ENCODE results near the gene GFRA1.
"Not testable (repeated sequence)": the region's sequence is repeated elsewhere in the genome, so short reads cannot be mapped to it uniquely, and the experiment has no call there.

The GFRA1 gene

DNA sequence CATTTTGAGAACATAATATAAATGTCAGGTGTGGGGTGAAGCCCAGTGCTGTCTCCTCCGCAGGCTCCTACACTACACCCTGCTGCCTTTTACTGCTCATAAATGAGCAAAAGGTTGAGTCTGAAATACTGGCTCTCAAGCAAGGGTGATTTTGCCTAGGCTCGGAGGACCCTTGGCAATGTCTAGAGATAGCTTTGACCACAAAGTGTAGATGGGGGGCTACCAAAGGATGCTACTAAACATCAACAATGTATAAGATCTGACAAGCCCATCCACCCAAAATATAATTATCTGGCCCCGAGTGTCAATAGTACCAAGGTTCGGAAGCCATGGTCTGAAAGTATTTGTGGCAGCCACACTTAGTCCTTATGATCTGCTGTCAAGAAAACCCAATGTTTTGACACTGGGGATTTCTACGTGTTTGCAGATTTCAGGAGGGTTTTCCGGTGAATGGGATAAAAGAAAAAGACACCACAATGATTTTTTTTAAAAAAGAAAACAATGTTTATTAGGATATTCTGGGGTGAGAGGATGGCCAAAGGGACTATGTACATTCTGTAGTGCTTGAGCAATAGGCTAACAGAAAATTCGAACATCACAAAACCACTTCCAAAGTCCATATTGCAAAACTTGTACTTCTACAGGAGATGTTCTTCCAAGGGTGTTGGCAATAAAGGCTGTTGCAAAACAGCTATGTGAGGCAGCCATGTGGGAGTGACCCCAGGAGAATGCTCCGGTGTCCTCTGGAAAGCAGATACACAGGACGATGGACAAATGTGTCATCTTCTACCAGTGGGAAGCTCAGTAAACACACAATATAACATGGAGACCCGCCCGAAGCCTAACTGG, 216.3 kb downstream of the GFRA1 start:
- no peak for DNase-seq

GRCh38 chr10:116055917-116056252, 217.1 kb downstream of the GFRA1 start:
- no peak for DNase-seq

GRCh38 chr10:116055252-116055916, 217.6 kb downstream of the GFRA1 start:
- no peak for DNase-seq

- DNase-seq = no peak
These were observed 219.1 kb downstream of the GFRA1 start for GRCh38 chr10:116053910-116054309.

DNA sequence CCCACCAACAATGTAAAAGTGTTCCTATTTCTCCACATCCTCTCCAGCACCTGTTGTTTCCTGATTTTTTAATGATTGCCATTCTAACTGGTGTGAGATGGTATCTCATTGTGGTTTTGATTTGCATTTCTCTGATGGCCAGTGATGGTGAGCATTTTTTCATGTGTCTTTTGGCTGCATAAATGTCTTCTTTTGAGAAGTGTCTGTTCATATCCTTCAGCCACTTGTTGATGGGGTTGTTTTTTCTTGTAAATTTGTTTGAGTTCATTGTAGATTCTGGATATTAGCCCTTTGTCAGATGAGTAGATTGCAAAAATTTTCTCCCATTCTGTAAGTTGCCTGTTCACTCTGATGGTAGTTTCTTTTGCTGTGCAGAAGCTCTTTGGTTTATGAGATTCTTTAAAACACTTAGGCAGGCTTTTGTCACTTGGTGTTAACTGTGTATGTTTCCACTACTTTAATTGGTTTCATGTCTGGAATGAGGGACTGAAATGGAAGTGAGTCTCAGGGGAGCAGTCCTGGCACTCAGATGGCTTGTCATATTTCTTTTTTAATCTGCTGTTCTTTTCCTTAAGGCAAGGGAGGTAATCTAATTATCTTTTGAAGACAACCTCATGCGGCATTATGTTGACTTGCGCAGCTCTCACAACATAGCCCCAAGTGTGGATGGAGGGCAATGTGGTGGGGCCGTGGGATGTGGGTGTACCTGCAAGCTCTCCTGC, 219.8 kb downstream of the GFRA1 start:
- not testable (repeated sequence) for DNase-seq

GRCh38 chr10:116052522-116052921, 220.5 kb downstream of the GFRA1 start:
- DNase-seq = not testable (repeated sequence)

DNA sequence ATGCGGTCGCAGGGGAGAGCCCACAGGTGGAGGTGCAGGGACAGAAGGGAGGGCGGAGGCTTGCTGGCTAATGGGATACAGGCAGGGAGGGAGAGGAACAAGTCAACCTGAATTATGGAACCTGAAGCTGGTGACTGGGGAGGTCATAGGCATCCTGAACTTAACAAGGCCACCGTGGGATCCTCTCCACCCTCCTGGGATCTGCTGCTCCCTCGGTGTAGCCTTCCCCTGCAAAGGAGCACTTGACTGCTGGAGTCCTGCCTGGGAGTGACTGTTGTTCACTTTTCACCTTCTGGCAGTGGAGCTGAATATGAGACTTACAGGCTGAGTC, 223.1 kb downstream of the GFRA1 start:
- no peak for DNase-seq

- DNase-seq = no peak
These were observed 223.6 kb downstream of the GFRA1 start for GRCh38 chr10:116049158-116049973.

GRCh38 chr10:116045366-116046356, 227.3 kb downstream of the GFRA1 start:
- DNase-seq = no peak

GRCh38 chr10:116044801-116045248, 228.2 kb downstream of the GFRA1 start:
- DNase-seq = no peak

- DNase-seq = no peak
These were observed 229.1 kb downstream of the GFRA1 start for GRCh38 chr10:116043861-116044260.

DNA sequence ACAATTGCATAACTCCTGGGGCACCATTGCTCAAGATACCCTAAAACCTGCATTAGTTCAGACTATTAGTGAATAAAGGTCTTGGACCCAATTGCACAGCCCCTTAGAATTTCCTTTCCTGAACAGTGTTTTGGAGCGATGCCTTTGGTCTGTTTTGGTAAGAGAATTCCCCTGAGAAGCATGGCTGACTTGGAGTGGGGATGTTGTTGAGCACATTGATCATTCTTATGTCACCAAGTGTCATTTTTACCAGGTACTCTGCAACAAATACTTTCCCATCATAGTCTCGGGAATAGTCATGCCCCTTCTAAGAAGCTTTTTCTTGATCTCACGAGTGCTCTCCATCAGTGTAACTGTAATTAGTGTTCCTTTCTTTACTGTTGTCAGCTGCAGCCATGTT, 229.7 kb downstream of the GFRA1 start:
- no peak for DNase-seq

- DNase-seq = no peak
These were observed 231.1 kb downstream of the GFRA1 start for GRCh38 chr10:116041948-116042347.

- no peak for DNase-seq
These were observed 233.4 kb downstream of the GFRA1 start for GRCh38 chr10:116039612-116040011.

GRCh38 chr10:116038259-116038658, 234.7 kb downstream of the GFRA1 start:
- no peak for DNase-seq

- DNase-seq = not testable (repeated sequence)
These were observed 237.6 kb downstream of the GFRA1 start for GRCh38 chr10:116035406-116035805.

GRCh38 chr10:116030576-116030975, 242.4 kb downstream of the GFRA1 start:
- no peak for DNase-seq

DNA sequence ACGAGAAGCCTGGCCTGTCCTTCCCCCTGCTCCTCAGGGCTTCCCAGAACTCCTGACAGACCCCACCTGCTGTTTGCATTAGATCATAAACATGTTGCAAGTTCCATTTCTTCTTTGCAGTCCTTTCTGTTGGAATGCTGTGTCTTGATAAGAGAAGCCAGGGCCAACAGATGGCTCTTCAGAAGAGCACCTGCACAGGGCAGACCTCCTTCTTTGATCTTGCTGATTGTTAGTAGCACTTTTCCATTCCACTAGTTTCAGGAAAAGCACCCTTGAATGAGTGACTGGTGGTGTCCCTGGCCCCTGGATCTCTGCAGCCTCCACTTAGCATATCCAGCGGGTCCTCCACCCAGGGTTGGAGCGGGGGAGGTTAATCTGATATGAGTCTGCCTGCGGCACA, 243.2 kb downstream of the GFRA1 start:
- no peak for DNase-seq

DNA sequence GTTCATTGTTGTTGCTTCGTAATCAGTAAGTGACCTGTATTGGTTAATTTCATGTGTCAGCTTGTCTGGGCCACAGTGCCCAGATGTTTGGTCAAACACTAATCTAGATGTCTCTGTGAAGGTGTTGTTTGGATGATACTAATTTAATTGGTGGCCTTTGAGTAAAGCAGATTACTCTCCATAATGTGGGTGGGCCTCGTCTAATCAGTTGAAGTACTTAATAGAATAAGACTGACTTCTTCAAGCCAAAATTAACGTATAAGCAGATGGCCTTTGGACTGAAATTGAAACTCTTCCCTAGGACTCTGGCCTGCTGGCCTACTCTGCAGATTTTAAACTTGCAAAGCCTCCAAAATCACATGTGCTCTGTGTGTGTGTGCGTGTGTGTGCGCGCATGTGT, 245.7 kb downstream of the GFRA1 start:
- no peak for DNase-seq

GRCh38 chr10:116026725-116027124, 246.3 kb downstream of the GFRA1 start:
- DNase-seq = no peak

DNA sequence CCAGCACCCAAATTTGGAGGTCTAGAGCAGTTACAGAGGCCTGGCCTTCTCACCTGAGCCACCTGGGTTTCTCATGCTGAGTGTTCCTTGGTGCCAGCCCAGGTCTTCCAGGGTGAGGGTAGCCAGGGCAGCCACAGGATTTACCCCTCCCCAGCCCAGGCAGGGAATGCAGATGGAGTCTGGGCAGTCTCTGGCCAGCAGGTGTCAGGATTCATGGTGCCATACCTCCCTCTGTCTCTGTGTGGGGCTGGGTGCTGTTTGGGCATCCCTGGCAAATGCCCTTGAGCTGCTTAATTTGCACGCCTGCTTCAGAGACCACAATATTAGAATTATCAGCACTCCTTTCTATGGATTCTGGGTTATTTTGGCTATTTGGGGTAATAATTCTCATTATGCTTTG, 246.7 kb downstream of the GFRA1 start:
- DNase-seq = no peak
